Mammary epithelial cell (primary cell): ENCODE measurements around the gene XXYLT1.
"Not testable (repeated sequence)": the region's sequence is repeated elsewhere in the genome, so short reads cannot be mapped to it uniquely, and the experiment has no call there.

Experiments
- CTCF ChIP-seq, 2 donors: IDR thresholded peaks in 1 of 2; conservative IDR thresholded peaks in 1 of 2; 2 replicates each; pipeline ENCODE4 v1.5.1; 2011 to 2012; ENCODE audit warnings: inconsistent platforms in 2 of 2, low read length in 2 of 2, mild to moderate bottlenecking in 2 of 2, control low read depth in 1 of 2, low read depth in 1 of 2; ENCODE audit not compliant: insufficient read depth in 1 of 2; ENCODE audit errors: extremely low read depth in 1 of 2
- EZH2 ChIP-seq: IDR thresholded peaks from 2 replicates; pipeline ENCODE4 v1.6.1; 2012; ENCODE audit warnings: low read length, inconsistent platforms, borderline replicate concordance

GRCh38 chr3:195050296-195050695, 220.7 kb downstream of the XXYLT1 start:
- not testable (repeated sequence) for TF ChIP-seq CTCF (conservative IDR thresholded peaks at IDR 0.05 in 1 of 2, IDR thresholded peaks at IDR 0.05 in 1 of 2; ENCODE audit: extremely low read depth in 1 of 2, insufficient read depth in 1 of 2, low read depth in 1 of 2, low read length in 2 of 2); EZH2
